Body of pancreas (tissue), 4 donors: ENCODE results near the gene FAM131A.

Experiments used
- CTCF ChIP-seq, 7 experiments: fragments of 450-650 bp in 4 of 7; fragments of 200-600 bp in 3 of 7; sonication (generic) in 3 of 7; IDR thresholded peaks; one replicate each; pipeline ENCODE4 v1.5.1; 2016 to 2019; ENCODE audit warnings: antibody characterized with exemption in 7 of 7
- POLR2A ChIP-seq, 3 donors: fragments of 450-650 bp; IDR thresholded peaks; one replicate each; pipeline ENCODE4 v1.6.1; 2016; ENCODE audit warnings: antibody characterized with exemption in 3 of 3, mild to moderate bottlenecking in 2 of 3

- TF ChIP-seq CTCF (IDR thresholded peaks at IDR 0.05) (no peak), POLR2A (IDR thresholded peaks at IDR 0.05) (no peak)
Measured at GRCh38 chr3:184322731-184323487, 14.5 kb upstream of the FAM131A start.
